ENCODE data around the gene PDE3B.

DNA sequence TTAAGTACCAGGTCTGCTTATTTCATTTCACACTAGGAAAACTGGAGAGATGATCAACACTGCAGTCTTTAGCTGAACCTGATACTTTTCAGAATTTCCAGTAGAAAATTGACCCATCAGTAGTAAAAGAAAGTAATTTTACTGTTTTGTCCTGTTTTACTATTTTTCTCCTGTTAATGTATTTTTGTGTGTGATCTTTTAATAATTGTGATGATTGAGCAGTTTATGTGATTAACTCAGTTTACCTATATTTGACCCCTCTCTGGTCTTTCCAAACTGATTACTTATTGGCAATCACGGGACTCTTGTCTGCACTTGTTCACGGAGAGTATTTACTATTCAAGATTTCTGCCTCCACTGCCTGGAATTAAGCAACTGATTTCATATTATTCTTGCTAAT, 249.0 kb downstream of the PDE3B start:
- TF ChIP-seq CTCF (IDR thresholded peaks at IDR 0.05): no peak
- TF ChIP-seq POLR2A (IDR thresholded peaks at IDR 0.05): no peak
